ENCODE measurements around the gene PSMC6. TPM values are rescaled to one million over a fixed set of nuclear protein-coding genes. Genes with fewer than 3 reads are reported as not detected.

PSMC6 gene
- total RNA-seq, 1 experiment from 2014 or later = 83.0 TPM

DNA sequence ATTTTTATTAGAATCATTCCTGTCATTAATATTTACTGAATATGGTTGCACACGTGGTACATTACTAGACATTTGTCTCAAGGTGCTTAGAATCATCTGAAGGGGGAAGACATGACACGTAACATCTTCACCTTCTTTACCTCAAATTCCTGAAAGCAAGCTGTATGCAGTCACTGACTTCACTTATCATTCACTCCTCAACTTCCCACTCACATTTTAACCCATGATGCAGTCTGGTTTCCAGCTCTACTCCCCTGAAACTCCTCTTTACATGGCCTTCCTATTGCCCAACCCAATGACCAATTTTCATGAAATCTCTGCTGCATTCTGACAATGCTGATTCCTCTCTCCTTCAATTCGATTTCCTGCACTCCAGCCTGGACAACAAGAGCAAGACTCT, 5.8 kb upstream of the PSMC6 start:
- CTCF ChIA-PET = no interaction called here
- POLR2A ChIA-PET (ENCODE audit: unreplicated experiment) = interaction anchor here (0.6 to 0.7 kb wide), 2 partner anchors 202 to 421 kb away, joined by 4 to 5 read pairs; no protein-coding TSS in a partner anchor
- intact Hi-C loops (cut with micrococcal nuclease; ENCODE audit: unreplicated experiment) = loop anchor here (2.0 kb wide), 1 partner anchor 148 kb away; the partner anchor contains the start of genes GPR137C and TXNDC16
- BruUV-seq (replicated peaks) = no TSS peak
- Histone ChIP-seq H3K36me3 (ENCODE audit: low read depth) (no peaks in the 10 kb centered on the region), H4K20me1 (ENCODE audit: insufficient read depth) (no peaks in the 10 kb centered on the region), H2AFZ (peak overlapping the region; percentile 42), H3K9me2 (ENCODE audit: insufficient read depth) (no peaks in the 10 kb centered on the region), H3K27me3 (ENCODE audit: insufficient read depth, low read depth) (no peaks in the 10 kb centered on the region), H3F3A (ENCODE audit: insufficient read depth, low read depth) (peaks cover 41% of the 10 kb centered on the region), H3K4me1 (replicated peaks; ENCODE audit: insufficient read depth) (peaks cover 52% of the 10 kb centered on the region), H3K79me2 (ENCODE audit: low read depth) (no peaks in the 10 kb centered on the region), H3K27ac (peak overlapping the region; percentile 98), H3K4me3 (peak overlapping the region; percentile 11; the same call in 1 of the 2 replicates), H3K4me2 (peak overlapping the region; percentile 72), H3K9me3 (ENCODE audit: insufficient read depth, low read depth) (no peaks in the 10 kb centered on the region)
- no peak for TF ChIP-seq EZH2 (IDR thresholded peaks at IDR 0.05; ENCODE audit: low read depth)
- TF ChIP-seq, protein P1, sequence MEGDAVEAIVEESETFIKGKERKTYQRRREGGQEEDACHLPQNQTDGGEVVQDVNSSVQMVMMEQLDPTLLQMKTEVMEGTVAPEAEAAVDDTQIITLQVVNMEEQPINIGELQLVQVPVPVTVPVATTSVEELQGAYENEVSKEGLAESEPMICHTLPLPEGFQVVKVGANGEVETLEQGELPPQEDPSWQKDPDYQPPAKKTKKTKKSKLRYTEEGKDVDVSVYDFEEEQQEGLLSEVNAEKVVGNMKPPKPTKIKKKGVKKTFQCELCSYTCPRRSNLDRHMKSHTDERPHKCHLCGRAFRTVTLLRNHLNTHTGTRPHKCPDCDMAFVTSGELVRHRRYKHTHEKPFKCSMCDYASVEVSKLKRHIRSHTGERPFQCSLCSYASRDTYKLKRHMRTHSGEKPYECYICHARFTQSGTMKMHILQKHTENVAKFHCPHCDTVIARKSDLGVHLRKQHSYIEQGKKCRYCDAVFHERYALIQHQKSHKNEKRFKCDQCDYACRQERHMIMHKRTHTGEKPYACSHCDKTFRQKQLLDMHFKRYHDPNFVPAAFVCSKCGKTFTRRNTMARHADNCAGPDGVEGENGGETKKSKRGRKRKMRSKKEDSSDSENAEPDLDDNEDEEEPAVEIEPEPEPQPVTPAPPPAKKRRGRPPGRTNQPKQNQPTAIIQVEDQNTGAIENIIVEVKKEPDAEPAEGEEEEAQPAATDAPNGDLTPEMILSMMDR (conservative IDR thresholded peaks at IDR 0.05) = no peak
- no peak for DNase-seq

DNA sequence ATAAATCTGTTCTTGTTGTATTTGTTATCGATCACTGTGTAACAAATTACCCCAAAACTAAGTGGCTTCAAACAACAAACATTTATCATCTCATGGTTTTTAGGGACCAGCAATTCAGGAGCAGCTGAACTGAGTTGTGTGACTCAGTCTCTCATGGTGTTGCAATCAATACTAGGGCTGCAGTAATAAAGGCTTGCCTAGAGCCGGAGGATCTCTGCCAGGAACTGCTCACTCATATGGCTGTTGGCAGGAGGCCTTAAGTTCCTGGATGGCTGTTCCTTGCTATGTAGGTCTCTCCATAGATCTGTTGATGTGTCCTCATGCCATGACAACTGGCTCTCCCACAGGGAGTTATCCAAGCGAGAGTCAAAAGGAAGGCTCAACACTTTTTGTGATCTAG, 3.8 kb upstream of the PSMC6 start:
- peak overlapping the region; percentile 65 for H3K27ac ChIP-seq
- H3K4me3 ChIP-seq = no peak overlapping the region
- BruUV-seq (replicated peaks) = no TSS peak

DNA sequence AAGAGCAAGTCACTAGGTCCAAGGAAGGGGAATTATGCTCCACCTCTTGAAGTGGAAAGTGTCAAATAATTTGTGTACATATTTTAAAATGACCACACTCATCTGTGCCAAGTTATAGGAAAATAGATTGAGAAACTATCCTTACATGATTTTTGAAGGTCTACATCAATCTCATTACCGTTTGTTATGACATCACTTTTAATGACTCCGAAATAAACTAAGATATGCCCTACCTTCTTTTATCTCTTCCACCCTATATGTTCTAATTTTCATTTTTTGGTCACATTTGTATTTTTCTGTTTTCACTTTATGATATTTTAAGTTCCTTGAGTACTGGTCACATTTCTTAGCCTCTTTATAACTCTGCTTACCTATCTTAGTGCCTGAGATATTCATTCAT, 3.3 kb upstream of the PSMC6 start:
- Histone ChIP-seq H3K27me3 (ENCODE audit: insufficient read depth, low read depth) (no peaks in the 10 kb centered on the region), H4K20me1 (ENCODE audit: insufficient read depth) (0 out of 2 replicates have a peak, but pooled peaks cover 6% of the 10 kb centered on the region), H3K4me2 (peak overlapping the region; percentile 21), H3K27ac (peak overlapping the region; percentile 65), H2AFZ (no peak overlapping the region), H3K79me2 (ENCODE audit: low read depth) (peaks cover 16% of the 10 kb centered on the region), H3K4me1 (replicated peaks; ENCODE audit: insufficient read depth) (peaks cover 61% of the 10 kb centered on the region), H3F3A (ENCODE audit: insufficient read depth, low read depth) (peaks cover 39% of the 10 kb centered on the region), H3K36me3 (ENCODE audit: low read depth) (peaks cover 2% of the 10 kb centered on the region), H3K9me2 (ENCODE audit: insufficient read depth) (no peaks in the 10 kb centered on the region), H3K4me3 (no peak overlapping the region), H3K9me3 (ENCODE audit: insufficient read depth, low read depth) (no peaks in the 10 kb centered on the region)
- CTCF ChIA-PET = no interaction called here
- no TSS peak for BruUV-seq (replicated peaks)
- POLR2A ChIA-PET (ENCODE audit: unreplicated experiment) = no interaction called here
- intact Hi-C loops (cut with micrococcal nuclease; ENCODE audit: unreplicated experiment) = no loop called here
- TF ChIP-seq, protein P1 (conservative IDR thresholded peaks at IDR 0.05) = no peak
- no peak for TF ChIP-seq EZH2 (IDR thresholded peaks at IDR 0.05; ENCODE audit: low read depth)
- DNase-seq = no peak

More for the DNA sequence above, 3.8 kb upstream of the PSMC6 start:
- Histone ChIP-seq H3K79me2 (ENCODE audit: low read depth) (peaks cover 12% of the 10 kb centered on the region), H3K9me2 (ENCODE audit: insufficient read depth) (no peaks in the 10 kb centered on the region), H3K36me3 (ENCODE audit: low read depth) (no peaks in the 10 kb centered on the region), H3K4me1 (replicated peaks; ENCODE audit: insufficient read depth) (peaks cover 56% of the 10 kb centered on the region), H3K4me2 (peak overlapping the region; percentile 21), H2AFZ (no peak overlapping the region), H3F3A (ENCODE audit: insufficient read depth, low read depth) (peaks cover 39% of the 10 kb centered on the region), H3K9me3 (ENCODE audit: insufficient read depth, low read depth) (no peaks in the 10 kb centered on the region), H4K20me1 (ENCODE audit: insufficient read depth) (0 out of 2 replicates have a peak, but pooled peaks cover 5% of the 10 kb centered on the region), H3K27me3 (ENCODE audit: insufficient read depth, low read depth) (no peaks in the 10 kb centered on the region)
- intact Hi-C loops (cut with micrococcal nuclease; ENCODE audit: unreplicated experiment) = no loop called here
- DNase-seq = peak; percentile 29 to 87
- CTCF ChIA-PET = no interaction called here
- POLR2A ChIA-PET (ENCODE audit: unreplicated experiment) = no interaction called here
- TF ChIP-seq, protein P1 (conservative IDR thresholded peaks at IDR 0.05) = no peak
- TF ChIP-seq EZH2 (IDR thresholded peaks at IDR 0.05; ENCODE audit: low read depth) = no peak
